Middle frontal gyrus (tissue), 1 donor: ENCODE results near the gene ATF3.
"Not testable (repeated sequence)": the region's sequence is repeated elsewhere in the genome, so short reads cannot be mapped to it uniquely, and the experiment has no call there.

Experiments used
- DNase-seq: peaks from one replicate; pipeline ENCODE4 v3.0.0-alpha.2; 2015; ENCODE audit warnings: low spot score; ENCODE audit errors: extremely low spot score

The ATF3 gene

DNA sequence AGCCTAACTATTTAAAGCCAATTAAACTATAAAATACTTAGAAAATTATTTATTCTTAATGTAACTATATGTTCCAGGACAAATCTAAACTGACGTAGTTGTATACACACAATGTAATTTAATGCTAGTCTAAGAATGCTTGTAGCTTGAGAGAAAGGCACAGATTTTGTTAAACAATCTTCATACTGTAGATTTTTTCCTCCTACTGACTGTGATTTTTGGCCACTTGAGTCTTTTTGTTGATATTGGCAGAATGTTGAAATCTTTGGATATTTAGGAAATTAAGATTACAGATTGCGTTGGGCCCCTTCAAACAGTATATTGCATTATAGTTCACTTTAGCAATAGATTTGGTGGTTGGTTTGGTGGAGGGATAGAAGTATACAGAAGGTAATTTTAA, 40.5 kb downstream of the ATF3 start:
- DNase-seq: no peak

DNA sequence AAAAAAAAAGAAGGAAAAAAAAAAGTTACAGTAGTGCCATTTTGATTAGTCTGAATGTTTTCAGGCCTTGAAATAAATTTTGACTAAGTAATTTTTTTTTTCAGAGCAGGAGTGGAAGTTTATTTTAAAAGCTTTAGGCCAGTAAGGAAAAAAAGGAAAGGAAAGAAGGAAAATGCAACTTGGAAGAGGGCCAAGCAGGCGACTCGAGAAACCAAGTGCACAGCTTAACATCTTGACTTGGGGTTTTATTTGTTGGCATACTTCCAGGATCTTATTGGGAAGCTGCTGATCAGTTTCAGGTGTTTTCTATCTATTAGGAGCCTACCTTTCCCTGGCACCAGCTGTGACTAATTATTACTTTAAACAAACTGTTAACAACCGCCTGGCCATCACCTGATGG, 41.7 kb downstream of the ATF3 start:
- no peak for DNase-seq

DNA sequence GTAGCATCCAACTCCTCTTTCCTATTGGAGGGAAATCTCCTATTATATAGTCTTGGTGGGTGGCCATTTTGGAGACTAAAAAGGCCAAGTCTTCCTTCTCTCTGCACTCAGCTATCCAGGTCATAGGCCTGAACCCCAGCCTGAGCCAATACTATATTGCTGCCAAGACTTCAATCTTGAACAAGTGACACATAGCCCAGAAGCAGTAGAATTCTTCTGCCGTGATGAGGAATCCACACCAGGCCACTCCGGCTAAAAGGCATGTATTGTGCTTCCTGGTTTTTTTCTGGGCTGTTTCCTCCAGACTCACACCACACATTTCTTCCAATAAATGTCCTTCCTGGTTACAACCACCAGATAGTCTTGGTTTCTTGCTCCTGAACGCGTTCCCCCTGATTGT, 43.0 kb downstream of the ATF3 start:
- DNase-seq: no peak

GRCh38 chr1:212651977-212652376, 43.4 kb downstream of the ATF3 start:
- DNase-seq: no peak

- DNase-seq: no peak
Observed at GRCh38 chr1:212652609-212653008, 44.0 kb downstream of the ATF3 start.

GRCh38 chr1:212655668-212656440, 47.3 kb downstream of the ATF3 start:
- no peak for DNase-seq

DNA sequence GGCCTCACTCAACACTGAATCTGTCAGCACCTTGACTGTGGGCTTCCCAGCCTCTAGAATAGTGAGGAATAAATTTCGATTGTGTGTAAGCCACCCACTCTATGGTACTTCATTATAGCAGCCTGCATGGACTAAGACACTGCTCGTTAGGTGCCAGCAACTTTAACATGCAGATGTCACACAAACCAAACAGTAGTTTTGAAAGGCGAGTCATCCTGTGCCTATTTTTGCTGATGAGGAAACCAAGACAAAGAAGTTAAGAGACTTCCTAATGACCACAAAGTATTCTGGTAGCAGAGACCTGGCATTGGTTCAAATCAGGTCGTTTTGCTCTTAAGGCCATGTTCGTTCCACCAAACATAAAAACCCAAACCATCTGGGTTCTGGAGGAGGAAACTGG, 48.2 kb downstream of the ATF3 start:
- DNase-seq: no peak

GRCh38 chr1:212658250-212658649, 49.7 kb downstream of the ATF3 start:
- not testable (repeated sequence) for DNase-seq

DNA sequence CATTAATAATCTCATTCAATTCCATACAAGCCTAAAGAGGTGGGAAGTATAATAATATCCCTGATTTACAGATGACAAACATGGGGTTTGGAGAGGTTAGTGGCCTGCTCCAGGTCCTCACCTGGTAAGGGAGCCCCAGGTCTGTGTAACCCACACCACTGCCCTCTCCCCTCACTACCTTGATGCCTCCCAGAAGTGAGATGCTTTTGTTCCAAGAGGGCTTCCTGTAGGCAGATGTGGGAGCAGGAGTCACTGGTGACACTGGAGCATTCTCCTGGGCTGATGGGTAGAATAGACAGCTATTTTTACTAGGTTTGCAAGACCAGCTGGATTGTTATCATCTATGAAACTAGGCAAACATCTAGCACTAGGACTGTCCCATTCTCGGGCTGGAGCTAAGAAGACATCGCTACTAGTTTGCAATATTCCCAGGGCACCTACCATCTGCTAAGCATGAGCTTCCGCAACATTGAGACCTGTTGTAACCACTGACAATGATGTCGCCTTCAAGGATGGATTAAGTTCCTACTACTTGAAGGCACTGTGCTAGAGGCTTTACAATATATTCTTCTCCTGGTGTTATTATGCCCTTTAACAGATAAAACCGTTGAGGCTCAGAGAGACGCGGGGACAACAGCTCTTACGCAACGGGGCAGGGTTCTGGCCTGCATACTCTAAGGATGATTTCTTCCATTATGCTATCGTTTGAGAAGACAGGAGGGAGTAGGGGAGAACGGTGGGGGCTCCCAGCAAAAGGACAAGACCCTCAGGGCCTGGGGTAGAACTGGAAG, 56.0 kb downstream of the ATF3 start:
- DNase-seq: no peak

DNA sequence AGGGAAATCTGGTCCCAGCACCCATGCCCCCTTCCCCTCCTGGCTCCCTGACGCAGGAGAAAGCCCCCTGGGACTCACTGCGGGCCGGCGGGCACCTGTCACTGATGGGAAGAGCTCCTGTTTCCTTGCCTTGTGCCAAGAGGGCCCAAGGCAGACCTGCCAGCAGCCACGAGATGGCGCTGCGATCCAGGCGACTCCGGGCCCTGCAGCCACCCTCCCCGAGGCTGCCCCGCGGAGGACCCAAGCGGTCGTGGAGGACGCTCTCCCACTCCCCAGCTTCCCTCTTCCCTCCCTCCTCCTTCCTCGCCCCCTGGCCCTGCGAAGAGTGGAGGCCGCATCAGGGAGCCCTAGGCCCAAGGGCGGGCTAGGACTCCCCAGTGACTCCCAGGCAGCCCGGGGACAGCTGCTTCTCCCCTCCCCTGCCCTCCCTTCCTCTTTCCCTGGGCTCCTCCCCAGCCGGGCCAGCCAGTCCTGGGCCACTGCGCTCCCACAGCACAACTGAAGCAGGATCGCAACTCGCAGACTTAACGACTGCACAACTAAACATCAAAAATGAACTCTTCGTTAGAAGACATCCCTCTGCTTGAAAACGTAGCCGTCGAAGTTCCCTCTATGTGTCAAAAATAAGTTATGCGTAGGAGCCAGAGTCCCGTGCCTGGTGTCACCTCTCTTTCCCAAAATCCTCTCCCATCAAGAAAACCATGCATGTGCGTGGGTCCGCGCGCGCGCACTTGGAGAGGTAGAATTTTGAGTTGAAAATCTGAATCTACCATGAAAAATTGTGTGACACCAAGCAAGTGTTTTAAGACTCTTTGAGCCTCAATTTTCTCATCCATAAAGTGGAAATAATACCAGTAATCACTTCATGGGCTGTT, 56.9 kb downstream of the ATF3 start:
- no peak for DNase-seq

GRCh38 chr1:212666116-212666775, 57.7 kb downstream of the ATF3 start:
- no peak for DNase-seq

DNA sequence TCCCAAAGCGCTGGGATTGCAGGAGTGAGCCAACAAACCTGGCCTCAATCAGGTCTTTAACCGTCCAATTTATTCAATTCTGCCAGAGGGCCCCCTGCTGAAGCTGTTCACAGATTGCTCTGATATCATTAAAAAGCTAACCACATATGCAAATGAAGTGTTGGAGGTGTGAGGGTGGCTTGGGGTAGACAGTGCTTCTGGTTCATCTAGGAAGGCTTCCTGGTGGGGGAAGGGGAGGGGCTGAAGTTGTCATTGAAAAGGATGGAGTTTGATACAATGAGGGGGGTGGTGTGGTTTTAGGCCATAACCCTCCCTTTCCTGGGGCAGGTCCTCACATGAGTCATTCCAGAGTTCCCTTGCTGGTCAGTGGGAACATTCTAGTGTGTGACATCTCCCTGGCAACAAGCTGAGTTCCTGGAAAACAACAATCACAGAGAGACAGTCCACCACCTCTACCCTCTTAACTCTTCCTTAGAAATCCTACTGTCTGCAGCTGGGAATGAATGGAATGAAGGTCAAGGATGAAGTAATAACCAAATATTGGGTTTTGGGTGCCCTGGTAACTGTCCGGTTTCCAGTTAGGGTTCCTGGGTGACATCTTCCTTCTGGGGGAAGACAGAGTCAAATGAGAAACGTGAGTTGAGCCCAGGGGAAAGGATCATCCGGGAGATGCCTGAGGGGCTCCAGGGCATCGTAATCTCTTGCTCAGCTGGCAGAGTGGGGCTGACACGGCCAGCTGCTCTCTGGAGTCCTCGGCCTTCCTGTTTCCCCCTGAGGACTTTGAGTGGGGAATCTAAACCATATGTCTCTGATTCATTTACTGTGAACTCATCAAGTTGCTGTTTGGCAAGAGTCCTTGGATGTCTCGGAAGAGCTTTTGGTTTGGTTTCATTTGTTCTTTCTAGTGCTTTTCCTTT, 58.9 kb downstream of the ATF3 start:
- no peak for DNase-seq

GRCh38 chr1:212668477-212668876, 59.9 kb downstream of the ATF3 start:
- no peak for DNase-seq

DNA sequence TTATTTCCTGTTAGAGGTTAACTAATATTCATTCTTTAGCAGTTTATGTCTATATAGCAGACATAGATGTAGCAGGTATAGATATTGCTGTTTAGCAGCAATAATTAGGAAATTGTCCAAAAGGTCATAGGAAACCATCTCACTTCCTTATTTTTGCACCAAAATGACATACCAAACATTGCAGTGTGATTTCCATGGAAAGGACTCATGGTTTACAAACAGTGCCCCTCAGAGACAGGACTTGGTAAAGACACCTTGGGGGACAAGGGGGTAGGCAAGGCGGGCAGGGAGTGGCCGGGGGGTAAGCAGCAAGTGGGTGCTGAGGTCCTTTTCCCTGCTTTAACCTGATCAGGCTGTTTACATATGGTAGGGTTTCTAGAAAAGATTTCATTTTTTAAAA, 60.5 kb downstream of the ATF3 start:
- DNase-seq: no peak

- DNase-seq: no peak
Observed at GRCh38 chr1:212669600-212669999, 61.0 kb downstream of the ATF3 start.

- no peak for DNase-seq
Observed at GRCh38 chr1:212670301-212670700, 61.7 kb downstream of the ATF3 start.
